HCT116 (cell line): ENCODE results near the gene DIPK1A. TPM values are rescaled to one million over a fixed set of nuclear protein-coding genes. Genes with fewer than 3 reads are reported as not detected.

ENCODE experiments used
- ATAC-seq: fragments of 200-7000 bp; cut with Tn5 transposase; 2 replicates; pipeline ENCODE4 v1.9.1; 2020; ENCODE audit warnings: mild to moderate bottlenecking, moderate library complexity
- BruUV-seq: library from RNA; stranded (reverse); fragments of 400-500 nt; replicated peaks from 2 replicates; lab custom pipeline; 2021; lab: Mats Ljungman, UMichigan
- CTCF ChIA-PET: fragments of 300-600 bp; sonication (Branson Sonifier 250); formaldehyde crosslinking; loops from one replicate; lab custom pipeline; 2021; ENCODE audit warnings: antibody characterized with exemption; lab: Charles Lee
- POLR2A ChIA-PET: fragments of 300-600, 350-600 bp; sonication (Branson Sonifier 250); formaldehyde crosslinking; loops from one replicate; lab custom pipeline; 2021; ENCODE audit warnings: antibody characterized with exemption; lab: Charles Lee
- RAD21 ChIA-PET, 2 experiments: fragments of 300-600 bp; sonication (Branson Sonifier 250); formaldehyde crosslinking; loops; one replicate each; lab custom pipeline; 2023; ENCODE audit warnings: low total read pairs in 2 of 2; ENCODE audit not compliant: uncharacterized antibody in 2 of 2, unreplicated experiment in 2 of 2, low non-redundant PET in 1 of 2; lab: Charles Lee
- DNase-seq: peaks from one replicate; pipeline ENCODE4 v3.0.0-alpha.2; 2010; ENCODE audit warnings: low read depth, low spot score
- H2AFZ ChIP-seq: fragments of 200-600 bp; shearing (Covaris generic), sonication (generic); 2 replicates; pipeline ENCODE4 v1.6.1; 2017; ENCODE audit warnings: low read depth, mixed run types, mixed read lengths, antibody characterized with exemption, low read length; ENCODE audit not compliant: poor library complexity, severe bottlenecking
- H3K27ac ChIP-seq: 2 replicates; pipeline ENCODE4 v1.5.1; 2012; ENCODE audit warnings: low read depth, low read length
- H3K27me3 ChIP-seq: fragments of 200-600 bp; sonication (generic); 2 replicates; pipeline ENCODE4 v1.6.1; 2016; ENCODE audit warnings: mixed run types, low read length, mixed read lengths; ENCODE audit not compliant: insufficient read depth
- H3K36me3 ChIP-seq, 2 experiments: fragments of 200-500 bp in 1 of 2; fragments of 200-600 bp in 1 of 2; sonication (Bioruptor generic) in 1 of 2; sonication (generic) in 1 of 2; 2 replicates each; pipeline versions ENCODE4 v1.5.1 to v1.6.1; 2014 to 2016; ENCODE audit warnings: low read length in 2 of 2, inconsistent platforms in 1 of 2, mixed read lengths in 1 of 2, mixed run types in 1 of 2; ENCODE audit not compliant: insufficient read depth in 2 of 2, control insufficient read depth in 1 of 2
- H3K4me1 ChIP-seq, 2 experiments: fragments of 200-600 bp in 1 of 2; sonication (generic) in 1 of 2; 2 replicates each; pipeline versions ENCODE4 v1.5.1 to v1.6.1; 2012 to 2017; ENCODE audit warnings: low read length in 2 of 2, inconsistent platforms in 1 of 2, mild to moderate bottlenecking in 1 of 2, mixed read lengths in 1 of 2, mixed run types in 1 of 2, moderate library complexity in 1 of 2; ENCODE audit not compliant: insufficient read depth in 2 of 2, control insufficient read depth in 1 of 2
- H3K4me2 ChIP-seq: fragments of 200-600 bp; sonication (generic); 2 replicates; pipeline ENCODE4 v1.6.1; 2017; ENCODE audit warnings: mixed run types, low read length, mixed read lengths
- H3K4me3 ChIP-seq, 2 experiments: fragments of 200-600 bp in 1 of 2; sonication (generic) in 1 of 2; replicated peaks in 1 of 2; 2 replicates each; pipeline ENCODE4 v1.5.1; 2011 to 2016; ENCODE audit warnings: low read length in 2 of 2, control low read depth in 1 of 2, low read depth in 1 of 2, mild to moderate bottlenecking in 1 of 2, mixed read lengths in 1 of 2, mixed run types in 1 of 2
- H3K79me2 ChIP-seq: fragments of 200-600 bp; sonication (generic); 2 replicates; pipeline ENCODE4 v1.6.1; 2017; ENCODE audit warnings: mild to moderate bottlenecking, mixed run types, low read length, moderate library complexity, mixed read lengths; ENCODE audit not compliant: insufficient read depth
- H3K9ac ChIP-seq: fragments of 200-600 bp; sonication (generic); 2 replicates; pipeline ENCODE4 v1.6.1; 2016; ENCODE audit warnings: low read length, mixed read lengths
- H3K9me2 ChIP-seq: fragments of 200-600 bp; sonication (generic), shearing (Covaris generic); 2 replicates; pipeline ENCODE4 v1.6.1; 2017; ENCODE audit warnings: mixed run types, mild to moderate bottlenecking, moderate library complexity; ENCODE audit not compliant: insufficient read depth
- H3K9me3 ChIP-seq, 2 experiments: fragments of 200-500 bp in 1 of 2; fragments of 200-600 bp in 1 of 2; sonication (Bioruptor generic) in 1 of 2; sonication (generic) in 1 of 2; 2 replicates each; pipeline ENCODE4 v1.6.1; 2014 to 2017; ENCODE audit warnings: low read length in 2 of 2, mixed read lengths in 2 of 2, inconsistent platforms in 1 of 2, low read depth in 1 of 2, mild to moderate bottlenecking in 1 of 2, mixed run types in 1 of 2, moderate library complexity in 1 of 2; ENCODE audit not compliant: control insufficient read depth in 1 of 2, insufficient read depth in 1 of 2
- H4K20me1 ChIP-seq: fragments of 200-600 bp; sonication (generic), shearing (Covaris generic); 2 replicates; pipeline ENCODE4 v1.6.1; 2017; ENCODE audit warnings: mixed run types, mild to moderate bottlenecking, moderate library complexity; ENCODE audit not compliant: insufficient read depth
- POLR2AphosphoS5 ChIP-seq: IDR thresholded peaks from 2 replicates; pipeline ENCODE4 v1.6.1; 2011; ENCODE audit warnings: mild to moderate bottlenecking, low read depth, low read length, moderate library complexity
- RAD21 ChIP-seq: IDR thresholded peaks from 2 replicates; pipeline ENCODE4 v1.6.1; 2012; ENCODE audit warnings: low read depth, mild to moderate bottlenecking
- SP1 ChIP-seq: IDR thresholded peaks from 2 replicates; pipeline ENCODE4 v1.6.1; 2012; ENCODE audit warnings: low read depth
- SRF ChIP-seq: IDR thresholded peaks from 2 replicates; pipeline ENCODE4 v1.6.1; 2012; ENCODE audit warnings: low read depth
- TCF7L2 ChIP-seq: IDR thresholded peaks from 2 replicates; pipeline ENCODE4 v1.7.0; 2011; ENCODE audit warnings: borderline replicate concordance, inconsistent platforms; ENCODE audit not compliant: insufficient read depth, insufficient read length; ENCODE audit errors: extremely low read depth
- ZFX ChIP-seq: fragments of 450-650 bp; IDR thresholded peaks from 2 replicates; pipeline ENCODE4 v1.6.1; 2017
- ZNF274 ChIP-seq: fragments of 200-500 bp; sonication (Bioruptor generic); IDR thresholded peaks from 2 replicates; pipeline ENCODE4 v1.6.1; 2014; ENCODE audit warnings: mild to moderate bottlenecking, low read depth, low read length, inconsistent platforms
- intact Hi-C: fragments of 100-400 bp; cut with micrococcal nuclease; formaldehyde crosslinking; loops from 2 replicates; pipeline ENCODE4 v1.10.0; 2022
- total RNA-seq: library from RNA; stranded (reverse); gene quantifications from one replicate; pipeline ENCODE4 v1.2.1, GENCODE V29; 2021; ENCODE audit not compliant: unreplicated experiment

The DIPK1A gene
- total RNA-seq, 1 experiment from 2014 or later = 4.3 TPM

DNA sequence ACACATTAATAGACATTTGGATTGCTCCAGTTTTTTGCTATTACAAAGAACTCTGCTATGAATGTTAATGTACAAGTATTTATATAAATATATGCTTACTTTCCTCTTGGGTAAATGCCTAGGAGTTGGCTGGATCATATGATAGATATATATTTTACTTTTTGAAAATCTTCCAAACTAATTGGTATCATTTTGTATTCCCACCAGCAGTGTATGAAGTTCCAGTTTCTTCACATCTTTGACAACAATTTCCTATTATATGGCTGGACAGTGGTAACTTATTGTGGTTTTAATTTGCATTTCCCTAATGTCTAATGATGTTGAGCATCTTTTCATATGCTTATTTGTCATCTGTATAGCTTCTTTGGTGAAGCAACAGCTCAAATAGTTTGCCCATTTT lies 23.8 kb upstream of the DIPK1A start:
- no peak for ATAC-seq
- no peaks in the 10 kb centered on the region for H3K36me3 ChIP-seq
- H3K27me3 ChIP-seq = no peaks in the 10 kb centered on the region
- no peak overlapping the region for H3K27ac ChIP-seq
- ChIA-PET CTCF (no interaction called here), RAD21 (no interaction called here), POLR2A (no interaction called here)
- DNase-seq = no peak
- H3K4me3 ChIP-seq = no peak overlapping the region
- 0 out of 4 replicates have a peak, but pooled peaks cover 0 to 7% of the 10 kb centered on the region in 2 experiments for H3K4me1 ChIP-seq
- H3K79me2 ChIP-seq = no peaks in the 10 kb centered on the region
- no peaks in the 10 kb centered on the region for H3K9me3 ChIP-seq
- TF ChIP-seq SP1 = no peak
- H2AFZ ChIP-seq = no peak overlapping the region
- no peaks in the 10 kb centered on the region for H3K9me2 ChIP-seq
- H3K4me2 ChIP-seq = no peak overlapping the region
- no peak overlapping the region for H3K9ac ChIP-seq
- BruUV-seq = no TSS peak
- no peaks in the 10 kb centered on the region for H4K20me1 ChIP-seq
- intact Hi-C loops = no loop called here

DNA sequence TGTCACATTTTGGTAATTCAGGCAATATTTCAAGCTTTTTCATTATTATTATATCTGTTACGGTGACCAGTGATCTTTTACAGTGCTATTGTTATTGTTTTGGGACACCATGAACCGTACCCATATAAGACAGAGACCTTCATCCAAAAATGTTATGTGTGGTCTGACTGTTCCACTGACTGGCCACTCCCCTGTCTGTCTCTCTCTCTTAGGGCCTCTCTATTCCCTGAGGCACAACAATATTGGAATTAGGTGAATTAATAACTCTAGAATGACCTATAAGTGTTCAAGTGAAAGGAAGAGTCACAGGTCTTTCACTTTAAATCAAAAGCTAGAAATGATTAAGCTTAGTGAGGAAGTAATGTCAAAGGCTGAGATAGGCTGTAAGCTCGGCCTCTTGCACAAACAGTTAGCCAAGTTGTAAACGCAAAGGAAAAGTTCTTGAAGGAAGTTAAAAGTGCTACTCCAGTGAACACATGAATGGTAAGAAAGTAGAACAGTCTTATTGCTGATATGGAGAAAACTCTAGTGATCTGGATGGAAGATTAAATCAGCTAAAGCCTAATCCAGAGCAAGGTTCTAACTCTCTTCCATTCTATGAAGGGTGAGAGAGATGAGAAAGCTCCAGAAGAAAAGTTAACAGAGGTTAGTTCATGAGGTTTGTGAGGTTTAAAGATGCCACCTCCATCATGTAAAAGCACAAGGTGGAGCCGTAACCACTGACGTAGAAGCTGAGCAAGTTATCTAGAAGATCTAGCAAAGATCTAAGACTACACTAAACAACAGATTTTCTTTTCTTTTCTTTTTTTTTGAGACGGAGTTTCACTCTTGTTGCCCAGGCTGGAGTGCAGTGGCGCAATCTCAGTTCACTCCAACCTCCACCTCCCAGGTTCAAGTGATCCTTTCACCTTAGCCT lies 19.7 kb upstream of the DIPK1A start:
- H4K20me1 ChIP-seq = no peaks in the 10 kb centered on the region
- H3K4me2 ChIP-seq = no peak overlapping the region
- intact Hi-C loops = no loop called here
- no peak for DNase-seq
- RAD21 ChIA-PET = no interaction called here
- H2AFZ ChIP-seq = no peak overlapping the region
- H3K4me1 ChIP-seq = no peaks in the 10 kb centered on the region
- POLR2A ChIA-PET = no interaction called here
- H3K79me2 ChIP-seq = no peaks in the 10 kb centered on the region
- H3K27ac ChIP-seq = no peak overlapping the region
- no peaks in the 10 kb centered on the region for H3K36me3 ChIP-seq
- CTCF ChIA-PET = no interaction called here
- H3K27me3 ChIP-seq = no peaks in the 10 kb centered on the region
- no peaks in the 10 kb centered on the region for H3K9me3 ChIP-seq
- H3K4me3 ChIP-seq = no peak overlapping the region
- ATAC-seq = no peak
- no TSS peak for BruUV-seq
- no peak overlapping the region for H3K9ac ChIP-seq
- H3K9me2 ChIP-seq = no peaks in the 10 kb centered on the region
- TF ChIP-seq TCF7L2 = no peak
- no peak for TF ChIP-seq POLR2AphosphoS5
- no peak for TF ChIP-seq ZFX
- no peak for TF ChIP-seq SRF
- TF ChIP-seq RAD21 = no peak
- TF ChIP-seq ZNF274 = no peak
